ENCODE data around the gene SLC6A8. TPM values are rescaled to one million over a fixed set of nuclear protein-coding genes. Genes with fewer than 3 reads are reported as not detected.
"Not testable (repeated sequence)": the region's sequence is repeated elsewhere in the genome, so short reads cannot be mapped to it uniquely, and the experiment has no call there.

SLC6A8 gene
- total and polyA plus RNA-seq, 2 donors (not counting 1 experiment from before 2014, with no cell fraction given), result 0.49 to 2.9 TPM

GRCh38 chrX:153704021-153704526 lies 16.3 kb downstream of the SLC6A8 start:
- CTCF ChIA-PET, result no interaction called here
- peaks cover 50% of the 10 kb centered on the region for H4K20me1 ChIP-seq (ENCODE audit: control insufficient read depth, insufficient read depth, low read length, poor library complexity, severe bottlenecking)
- no peaks in the 10 kb centered on the region for H3K4me1 Mint-ChIP-seq
- no peak overlapping the region for H3K27ac Mint-ChIP-seq
- 93% methylated on average over 6 of the region's 18 CpGs for WGBS (ENCODE audit: insufficient coverage)
- no peaks in the 10 kb centered on the region for H3K27me3 ChIP-seq (replicated peaks in 1 of 4; ENCODE audit: control extremely low read depth in 1 of 4, control insufficient read depth in 3 of 4, insufficient read depth in 4 of 4, low read length in 3 of 4)
- ATAC-seq (ENCODE audit: low read depth), result no peak
- no peak overlapping the region for H3K9ac ChIP-seq (ENCODE audit: low read length)
- peaks cover 11% of the 10 kb centered on the region for H3K79me2 ChIP-seq (ENCODE audit: control insufficient read depth, insufficient read depth, low read length)
- H3K9me3 ChIP-seq (ENCODE audit: control extremely low read depth in 1 of 3, control insufficient read depth in 2 of 3, insufficient read depth in 1 of 3, low read length in 2 of 3), result no peaks in the 10 kb centered on the region
- no peak overlapping the region for H2AFZ ChIP-seq (ENCODE audit: insufficient read depth, low read depth, low read length, poor library complexity, severe bottlenecking)
- intact Hi-C loops (cut with micrococcal nuclease), result no loop called here
- POLR2A ChIA-PET, result no interaction called here
- no peak for TF ChIP-seq EZH2 (IDR thresholded peaks at IDR 0.05; ENCODE audit: borderline replicate concordance, insufficient read depth, low read depth, low read length, poor library complexity, severe bottlenecking)
- TF ChIP-seq, protein P1, sequence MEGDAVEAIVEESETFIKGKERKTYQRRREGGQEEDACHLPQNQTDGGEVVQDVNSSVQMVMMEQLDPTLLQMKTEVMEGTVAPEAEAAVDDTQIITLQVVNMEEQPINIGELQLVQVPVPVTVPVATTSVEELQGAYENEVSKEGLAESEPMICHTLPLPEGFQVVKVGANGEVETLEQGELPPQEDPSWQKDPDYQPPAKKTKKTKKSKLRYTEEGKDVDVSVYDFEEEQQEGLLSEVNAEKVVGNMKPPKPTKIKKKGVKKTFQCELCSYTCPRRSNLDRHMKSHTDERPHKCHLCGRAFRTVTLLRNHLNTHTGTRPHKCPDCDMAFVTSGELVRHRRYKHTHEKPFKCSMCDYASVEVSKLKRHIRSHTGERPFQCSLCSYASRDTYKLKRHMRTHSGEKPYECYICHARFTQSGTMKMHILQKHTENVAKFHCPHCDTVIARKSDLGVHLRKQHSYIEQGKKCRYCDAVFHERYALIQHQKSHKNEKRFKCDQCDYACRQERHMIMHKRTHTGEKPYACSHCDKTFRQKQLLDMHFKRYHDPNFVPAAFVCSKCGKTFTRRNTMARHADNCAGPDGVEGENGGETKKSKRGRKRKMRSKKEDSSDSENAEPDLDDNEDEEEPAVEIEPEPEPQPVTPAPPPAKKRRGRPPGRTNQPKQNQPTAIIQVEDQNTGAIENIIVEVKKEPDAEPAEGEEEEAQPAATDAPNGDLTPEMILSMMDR (IDR thresholded peaks at IDR 0.05), result no peak
- DNase-seq, result no peak
- no peak overlapping the region for H3K4me2 ChIP-seq (replicated peaks; ENCODE audit: low read depth, low read length, poor library complexity, severe bottlenecking)
- H3K27ac ChIP-seq (ENCODE audit: low read length in 2 of 2), result no peak overlapping the region
- H3K36me3 ChIP-seq (replicated peaks in 1 of 2; ENCODE audit: control extremely low read depth in 1 of 2, control insufficient read depth in 1 of 2, extremely low read depth in 1 of 2, insufficient read depth in 2 of 2, low read length in 1 of 2), result peaks cover 0 to 22% of the 10 kb centered on the region in 2 experiments
- H3K4me3 Mint-ChIP-seq, result no peak overlapping the region
- no peaks in the 10 kb centered on the region for H3K27me3 Mint-ChIP-seq
- no peaks in the 10 kb centered on the region for H3K4me1 ChIP-seq (ENCODE audit: control insufficient read depth in 2 of 2, insufficient read depth in 2 of 2, low read length in 2 of 2)
- no peak overlapping the region for H3K4me3 ChIP-seq (ENCODE audit: control extremely low read depth in 1 of 5, extremely low read depth in 1 of 5, insufficient read depth in 1 of 5, low read depth in 2 of 5, low read length in 4 of 5)
- no peaks in the 10 kb centered on the region for H3K9me3 Mint-ChIP-seq (ENCODE audit: insufficient read depth)

DNA sequence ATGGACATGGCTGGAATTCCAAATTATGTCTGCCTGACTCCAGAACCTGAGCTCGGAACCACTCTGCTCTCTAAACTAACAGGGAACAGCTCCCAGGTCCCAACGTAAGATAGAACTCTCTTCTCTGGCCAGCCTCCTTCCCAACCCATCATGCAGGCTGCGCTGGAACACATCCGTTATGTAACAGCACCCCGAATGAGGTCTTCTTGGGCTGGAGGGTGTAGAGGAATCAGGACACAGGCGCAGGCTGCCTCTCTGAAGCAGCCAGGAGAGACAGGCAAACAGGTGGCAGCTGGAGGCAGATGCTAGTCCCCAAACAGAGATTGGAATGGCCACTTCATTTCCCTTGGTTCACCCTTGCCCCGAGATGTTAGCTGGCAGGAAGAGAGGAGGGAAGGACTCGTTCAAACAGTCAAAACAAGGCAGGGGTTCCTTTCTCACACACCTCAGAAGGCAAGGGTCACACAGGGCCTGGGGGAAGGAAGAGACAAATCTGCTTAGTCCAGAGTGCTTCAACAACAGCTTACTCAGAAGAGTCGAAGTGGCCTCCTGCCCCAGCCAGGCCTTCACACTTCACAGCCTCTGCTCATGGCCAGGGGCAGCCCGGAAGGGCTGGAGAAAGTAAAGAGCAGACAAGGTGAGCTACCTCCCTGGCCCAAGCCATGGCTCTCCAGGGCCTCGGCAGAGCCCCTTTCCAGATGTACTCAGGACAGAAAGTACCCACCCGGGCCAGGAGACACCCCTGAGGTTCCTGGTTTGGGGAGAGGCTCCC lies 17.1 kb downstream of the SLC6A8 start:
- ATAC-seq (ENCODE audit: low read depth); H2AFZ ChIP-seq (ENCODE audit: insufficient read depth, low read depth, low read length, poor library complexity, severe bottlenecking); H3K27me3 Mint-ChIP-seq; H3K27me3 ChIP-seq (replicated peaks in 1 of 4; ENCODE audit: control extremely low read depth in 1 of 4, control insufficient read depth in 3 of 4, insufficient read depth in 4 of 4, low read length in 3 of 4); DNase-seq; H3K4me3 Mint-ChIP-seq; H3K4me1 Mint-ChIP-seq; H3K9ac ChIP-seq (ENCODE audit: low read length); POLR2A ChIA-PET; H3K27ac Mint-ChIP-seq; H3K27ac ChIP-seq (ENCODE audit: low read length in 2 of 2); intact Hi-C loops (cut with micrococcal nuclease); H3K4me1 ChIP-seq (ENCODE audit: control insufficient read depth in 2 of 2, insufficient read depth in 2 of 2, low read length in 2 of 2); CTCF ChIA-PET; H3K9me3 ChIP-seq (ENCODE audit: control extremely low read depth in 1 of 3, control insufficient read depth in 2 of 3, insufficient read depth in 1 of 3, low read length in 2 of 3); H3K4me3 ChIP-seq (ENCODE audit: control extremely low read depth in 1 of 5, extremely low read depth in 1 of 5, insufficient read depth in 1 of 5, low read depth in 2 of 5, low read length in 4 of 5); H3K9me3 Mint-ChIP-seq (ENCODE audit: insufficient read depth); H3K4me2 ChIP-seq (replicated peaks; ENCODE audit: low read depth, low read length, poor library complexity, severe bottlenecking): not testable (repeated sequence)
- Histone ChIP-seq H4K20me1 (ENCODE audit: control insufficient read depth, insufficient read depth, low read length, poor library complexity, severe bottlenecking) (peaks cover 56% of the 10 kb centered on the region), H3K36me3 (replicated peaks in 1 of 2; ENCODE audit: control extremely low read depth in 1 of 2, control insufficient read depth in 1 of 2, extremely low read depth in 1 of 2, insufficient read depth in 2 of 2, low read length in 1 of 2) (peaks cover 0 to 26% of the 10 kb centered on the region in 2 experiments), H3K79me2 (ENCODE audit: control insufficient read depth, insufficient read depth, low read length) (peaks cover 16% of the 10 kb centered on the region)
- 100% methylated on average over 2 of the region's 12 CpGs for WGBS (ENCODE audit: insufficient coverage)

DNA sequence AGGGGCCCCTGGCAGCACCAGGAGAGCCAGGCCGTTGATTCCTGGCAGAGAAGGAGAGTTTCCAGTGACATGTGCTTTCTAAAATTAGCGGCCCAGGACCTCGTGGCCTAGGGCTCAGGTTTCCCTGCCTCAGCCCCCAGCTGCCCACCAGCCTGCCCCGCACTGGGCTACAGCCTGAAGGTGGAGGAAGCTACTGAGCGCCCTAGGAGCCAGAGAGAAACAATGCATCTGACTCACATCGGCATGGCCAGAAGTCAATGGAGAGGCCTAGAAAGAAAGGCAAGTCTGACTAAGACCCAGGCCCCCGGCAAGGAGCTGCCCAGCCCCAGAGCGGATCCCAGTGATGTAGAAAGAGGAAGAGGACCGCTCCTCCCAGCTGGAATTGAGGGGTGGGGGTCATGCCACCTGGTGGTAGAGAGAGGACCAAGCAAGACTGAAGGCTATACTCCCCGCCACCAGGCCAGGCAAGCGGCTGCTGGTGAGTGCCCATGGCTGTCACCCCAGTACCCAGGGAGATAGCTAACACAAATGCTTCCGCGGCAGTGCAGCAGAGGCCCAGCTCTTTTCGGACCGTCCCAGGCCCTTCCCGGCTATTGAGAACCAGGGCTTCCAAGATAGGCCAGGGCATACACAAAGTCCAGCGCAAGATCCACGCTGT lies 17.8 kb downstream of the SLC6A8 start:
- H3K4me1 ChIP-seq (ENCODE audit: control insufficient read depth in 2 of 2, insufficient read depth in 2 of 2, low read length in 2 of 2); H3K4me1 Mint-ChIP-seq; CTCF ChIA-PET; DNase-seq; H3K27me3 ChIP-seq (replicated peaks in 1 of 4; ENCODE audit: control extremely low read depth in 1 of 4, control insufficient read depth in 3 of 4, insufficient read depth in 4 of 4, low read length in 3 of 4); intact Hi-C loops (cut with micrococcal nuclease); ATAC-seq (ENCODE audit: low read depth); H3K4me3 ChIP-seq (ENCODE audit: control extremely low read depth in 1 of 5, extremely low read depth in 1 of 5, insufficient read depth in 1 of 5, low read depth in 2 of 5, low read length in 4 of 5); H3K9me3 ChIP-seq (ENCODE audit: control extremely low read depth in 1 of 3, control insufficient read depth in 2 of 3, insufficient read depth in 1 of 3, low read length in 2 of 3); POLR2A ChIA-PET; H3K9ac ChIP-seq (ENCODE audit: low read length); H3K27me3 Mint-ChIP-seq; H3K4me3 Mint-ChIP-seq; H3K27ac Mint-ChIP-seq; H3K4me2 ChIP-seq (replicated peaks; ENCODE audit: low read depth, low read length, poor library complexity, severe bottlenecking); H3K9me3 Mint-ChIP-seq (ENCODE audit: insufficient read depth); H2AFZ ChIP-seq (ENCODE audit: insufficient read depth, low read depth, low read length, poor library complexity, severe bottlenecking); H3K27ac ChIP-seq (ENCODE audit: low read length in 2 of 2): not testable (repeated sequence)
- Histone ChIP-seq H4K20me1 (ENCODE audit: control insufficient read depth, insufficient read depth, low read length, poor library complexity, severe bottlenecking) (peaks cover 63% of the 10 kb centered on the region), H3K36me3 (replicated peaks in 1 of 2; ENCODE audit: control extremely low read depth in 1 of 2, control insufficient read depth in 1 of 2, extremely low read depth in 1 of 2, insufficient read depth in 2 of 2, low read length in 1 of 2) (peaks cover 0 to 29% of the 10 kb centered on the region in 2 experiments), H3K79me2 (ENCODE audit: control insufficient read depth, insufficient read depth, low read length) (peaks cover 22% of the 10 kb centered on the region)
- WGBS (ENCODE audit: insufficient coverage), result 96% methylated on average over 16 of the region's 18 CpGs

Data from B cell (primary cell).